GM21515 (cell line): Measurements from ENCODE around the gene ATP11A.
"Not testable (repeated sequence)": the region's sequence is repeated elsewhere in the genome, so short reads cannot be mapped to it uniquely, and the experiment has no call there.

Source experiments
- ATAC-seq: cut with Tn5 transposase; IDR thresholded peaks from one replicate; pipeline ENCODE4 v1.9.1; 2021; ENCODE audit not compliant: unreplicated experiment

ATP11A gene

GRCh38 chr13:112835796-112836195 is 146.0 kb downstream of the ATP11A start:
- ATAC-seq, result no peak

GRCh38 chr13:112836940-112837339 is 147.1 kb downstream of the ATP11A start:
- no peak for ATAC-seq

- no peak for ATAC-seq
Measured at GRCh38 chr13:112837371-112838037, 147.7 kb downstream of the ATP11A start.

- no peak for ATAC-seq
Measured at GRCh38 chr13:112838038-112838841, 148.4 kb downstream of the ATP11A start.

DNA sequence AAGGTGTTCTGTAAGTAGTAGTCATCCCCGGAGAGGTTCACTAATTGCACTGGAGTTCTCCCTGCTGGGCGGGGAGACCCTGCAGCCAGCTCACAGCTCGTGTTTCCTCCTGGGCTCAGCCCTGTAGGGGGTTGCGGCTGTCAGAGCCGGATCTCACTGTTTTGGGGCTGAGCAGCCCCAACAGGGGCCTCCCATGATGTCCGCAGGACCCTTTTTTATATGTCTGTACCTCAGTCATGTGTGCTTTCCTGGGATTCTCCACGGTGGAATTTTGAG is 148.9 kb downstream of the ATP11A start:
- no peak for ATAC-seq

DNA sequence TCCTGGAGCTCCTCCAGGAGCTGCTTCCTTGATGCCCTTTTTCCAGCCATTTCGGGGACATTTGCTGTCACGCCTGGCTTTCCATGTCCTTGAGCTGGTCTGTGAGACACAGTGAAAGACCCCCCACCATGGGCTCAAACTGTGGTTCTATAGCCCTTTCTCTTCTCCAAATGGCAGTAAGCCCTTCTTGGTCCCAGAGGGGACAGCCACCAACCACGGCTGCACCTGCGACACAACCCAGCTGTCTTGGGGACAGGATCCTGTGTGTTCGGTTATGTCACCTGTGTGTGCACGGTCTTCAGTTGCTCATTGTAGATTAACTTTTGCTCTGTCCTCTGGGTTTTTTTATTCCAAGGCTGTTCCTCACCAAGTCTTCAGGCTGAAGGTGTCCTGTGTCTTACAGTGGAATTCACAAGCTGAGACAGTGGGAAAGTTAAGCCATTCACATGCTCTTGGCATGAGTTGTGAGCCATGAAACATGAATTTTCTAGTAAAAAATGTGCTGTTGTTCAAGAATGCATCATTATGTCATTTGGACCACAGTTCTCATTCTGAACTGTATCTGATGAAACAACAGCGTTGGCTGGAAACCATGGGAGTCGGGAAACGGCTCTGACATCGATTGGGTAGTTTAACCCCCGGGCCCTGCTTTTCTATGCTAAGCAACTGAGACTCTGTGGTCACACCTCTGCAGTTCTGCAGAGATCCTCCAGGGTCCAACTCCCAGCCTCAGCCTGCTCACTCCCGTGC is 149.7 kb downstream of the ATP11A start:
- ATAC-seq, result no peak

- no peak for ATAC-seq
Measured at GRCh38 chr13:112840472-112841302, 150.8 kb downstream of the ATP11A start.

DNA sequence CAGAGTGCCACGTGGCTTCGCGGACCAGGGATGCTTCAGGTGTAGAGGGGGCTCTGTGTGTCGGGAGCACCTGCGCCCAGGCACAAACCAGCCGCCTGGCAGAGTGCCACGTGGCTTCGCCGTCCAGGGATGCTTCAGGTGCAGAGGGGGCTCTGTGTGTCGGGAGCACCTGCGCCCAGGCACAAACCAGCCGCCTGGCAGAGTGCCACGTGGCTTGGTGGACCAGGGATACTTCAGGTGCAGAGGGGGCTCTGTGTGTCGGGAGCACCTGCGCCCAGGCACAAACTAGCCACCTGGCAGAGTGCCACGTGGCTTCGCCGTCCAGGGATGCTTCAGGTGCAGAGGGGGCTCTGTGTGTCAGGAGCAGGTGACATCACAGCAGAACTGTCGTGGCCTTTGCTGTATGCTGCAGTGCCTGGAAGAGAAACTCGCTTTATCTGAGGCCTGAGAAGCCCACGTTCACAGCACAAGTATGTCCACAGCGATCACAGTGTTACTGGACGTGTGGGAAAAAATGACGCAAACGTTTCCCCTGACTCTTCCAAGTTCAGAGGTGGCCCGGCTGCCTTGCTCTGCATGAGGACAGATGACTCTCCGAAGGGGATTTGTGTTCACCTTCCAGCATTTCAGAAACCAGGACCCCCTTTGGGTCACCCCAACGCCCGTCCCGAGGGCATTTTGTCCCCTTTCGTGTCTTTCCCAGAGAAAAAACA is 151.6 kb downstream of the ATP11A start:
- not testable (repeated sequence) for ATAC-seq

DNA sequence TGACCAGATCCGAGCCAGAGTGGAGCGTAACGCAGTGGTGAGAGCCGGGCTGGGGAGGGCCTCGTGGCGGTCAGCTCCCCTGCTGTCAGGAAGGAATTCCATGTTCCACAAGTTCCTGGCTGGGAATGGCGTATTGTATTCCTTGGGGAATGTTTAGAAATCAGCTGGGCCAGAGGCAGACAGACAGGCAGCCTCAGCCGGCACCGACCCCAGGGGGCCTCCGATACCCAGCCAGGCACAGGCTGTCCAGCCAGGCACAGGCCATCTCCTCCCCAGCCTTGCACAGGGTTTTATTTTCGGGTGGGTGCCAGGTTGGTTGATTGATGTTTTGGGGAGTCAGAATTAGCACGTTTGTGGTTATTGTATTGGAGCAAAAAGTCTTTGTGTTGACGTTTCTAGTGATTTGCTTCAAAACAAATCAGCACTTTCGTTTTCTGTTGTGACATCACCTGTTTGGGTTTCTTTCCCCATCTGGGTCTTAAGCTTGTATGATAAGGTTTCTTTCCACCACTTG is 152.6 kb downstream of the ATP11A start:
- no peak for ATAC-seq

DNA sequence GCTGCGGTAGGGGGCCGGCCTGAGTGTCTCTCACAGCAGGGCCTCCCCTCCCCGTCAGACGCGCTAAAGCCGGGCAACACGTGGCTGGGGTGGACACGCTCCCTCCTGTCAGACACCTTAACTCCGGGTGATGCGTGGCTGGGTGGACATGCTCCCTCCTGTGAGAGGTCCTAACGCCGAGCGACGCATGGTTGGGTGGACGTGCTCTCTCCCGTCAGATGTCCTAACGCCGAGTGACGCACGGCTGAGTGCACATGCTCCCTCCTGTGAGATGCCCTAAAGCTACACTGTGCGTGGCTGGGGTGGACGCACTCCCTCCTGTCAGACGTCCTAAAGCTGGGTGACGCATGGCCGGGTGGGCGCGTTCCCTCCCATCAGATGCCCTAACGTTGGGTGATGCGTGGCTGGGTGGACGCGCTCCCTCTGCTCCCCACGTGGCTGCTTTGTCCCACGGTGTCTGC is 153.1 kb downstream of the ATP11A start:
- no peak for ATAC-seq

- ATAC-seq, result no peak
Measured at GRCh38 chr13:112843392-112844111, 153.7 kb downstream of the ATP11A start.

DNA sequence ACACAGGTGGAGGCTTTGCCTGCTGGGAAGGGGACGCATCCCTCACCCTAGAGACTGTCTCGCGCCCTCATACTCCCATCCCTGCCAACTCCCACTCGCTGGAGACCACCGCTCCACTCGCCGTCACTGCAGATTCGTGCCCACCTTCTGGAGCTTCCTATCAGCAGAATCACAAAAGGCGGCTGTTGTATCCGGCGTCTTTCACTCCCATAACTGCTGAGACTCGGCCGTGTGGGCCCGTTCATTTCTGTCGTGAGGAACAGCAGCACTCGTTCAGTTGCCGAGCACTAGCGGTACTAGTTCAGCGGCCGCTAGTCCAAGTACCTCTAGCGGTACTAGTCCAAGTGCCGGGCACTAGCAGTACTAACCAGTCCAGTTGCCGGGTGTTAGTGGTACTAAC is 154.6 kb downstream of the ATP11A start:
- no peak for ATAC-seq

DNA sequence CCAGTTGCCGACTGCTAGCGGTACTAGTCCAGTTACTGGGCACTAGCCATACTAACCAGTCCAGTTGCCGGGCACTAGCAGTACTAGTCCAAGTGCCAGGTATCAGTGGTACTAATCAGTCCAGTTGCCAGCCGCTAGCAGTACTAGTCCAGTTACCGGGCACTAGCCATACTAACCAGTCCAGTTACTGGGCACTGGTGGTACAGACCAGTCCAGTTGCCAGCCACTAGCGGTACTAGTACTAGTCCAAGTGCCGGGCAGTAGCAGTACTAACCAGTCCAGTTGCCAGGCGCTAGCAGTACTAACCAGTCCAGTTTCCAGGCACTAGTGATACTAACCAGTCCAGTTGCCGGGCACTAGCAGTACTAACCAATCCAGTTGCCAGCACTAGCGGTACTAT is 155.0 kb downstream of the ATP11A start:
- no peak for ATAC-seq

DNA sequence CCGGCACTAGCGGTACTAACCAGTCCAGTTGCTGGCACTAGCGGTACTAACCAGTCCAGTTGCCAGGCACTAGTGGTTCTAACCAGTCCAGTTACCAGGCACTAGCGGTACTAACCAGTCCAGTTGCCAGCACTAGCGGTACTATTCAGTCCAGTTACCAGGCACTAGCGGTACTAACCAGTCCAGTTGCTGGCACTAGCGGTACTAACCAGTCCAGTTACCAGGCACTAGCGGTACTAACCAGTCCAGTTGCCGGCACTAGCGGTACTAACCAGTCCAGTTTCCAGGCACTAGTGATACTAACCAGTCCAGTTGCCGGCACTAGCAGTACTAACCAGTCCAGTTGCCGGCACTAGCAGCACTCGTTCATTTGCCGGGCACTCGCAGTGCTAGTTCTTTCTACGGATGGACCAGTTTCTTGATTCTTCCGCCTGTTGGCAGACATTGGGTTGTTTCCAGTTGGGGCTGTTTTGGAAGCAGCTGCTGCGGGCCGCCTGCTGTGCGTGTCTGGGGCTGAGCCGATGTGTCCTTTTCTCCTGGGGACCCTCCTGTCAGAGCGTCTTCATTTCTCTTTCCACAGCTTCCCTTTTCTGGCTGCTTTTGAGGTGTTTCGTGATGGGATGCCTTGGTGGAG is 155.8 kb downstream of the ATP11A start:
- no peak for ATAC-seq

DNA sequence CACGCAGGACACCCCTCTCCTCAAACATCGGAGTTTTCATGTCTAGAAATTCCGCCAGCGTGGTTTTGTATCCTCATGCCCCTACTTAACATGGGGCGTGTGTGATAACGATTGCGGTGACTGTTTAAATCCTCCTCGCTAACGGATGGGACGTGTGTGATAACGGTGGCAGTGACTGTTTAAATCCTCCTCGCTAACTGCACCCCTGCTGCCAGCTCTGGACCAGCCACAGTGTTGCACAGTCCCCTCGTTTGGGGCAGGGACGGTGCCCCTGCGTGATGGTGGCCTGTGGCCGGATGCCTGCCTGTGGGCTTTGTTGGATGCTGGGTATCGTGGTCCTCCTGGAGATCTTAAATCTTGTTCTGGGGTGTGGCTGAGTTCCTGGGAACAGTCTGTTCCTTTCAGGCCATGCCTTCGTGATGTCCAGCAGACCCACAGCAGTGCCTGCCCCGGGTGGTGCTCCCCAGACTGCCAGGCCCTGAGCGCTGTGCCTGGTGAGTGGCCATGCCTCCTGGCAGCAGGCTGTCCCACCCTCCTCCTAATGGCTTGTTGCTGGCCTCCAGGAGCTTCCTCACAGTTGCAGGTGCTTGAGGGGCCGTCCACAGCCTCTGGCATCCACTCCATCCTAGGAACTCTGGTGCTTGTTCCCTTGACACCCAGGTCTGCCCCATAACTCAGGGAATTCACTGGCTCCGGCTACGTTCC is 156.7 kb downstream of the ATP11A start:
- no peak for ATAC-seq

- no peak for ATAC-seq
Measured at GRCh38 chr13:112849500-112849899, 159.7 kb downstream of the ATP11A start.

GRCh38 chr13:112850273-112850672 is 160.4 kb downstream of the ATP11A start:
- no peak for ATAC-seq
